ENCODE measurements around the gene ZNF443. TPM values are rescaled to one million over a fixed set of nuclear protein-coding genes. Genes with fewer than 3 reads are reported as not detected.
"Not testable (repeated sequence)": the region's sequence is repeated elsewhere in the genome, so short reads cannot be mapped to it uniquely, and the experiment has no call there.

The ZNF443 gene
- 3.5 TPM for polyA plus RNA-seq (ENCODE audit: insufficient read length)

GRCh38 chr19:12440541-12441316 is at the start of gene ZNF443:
TSS of gene ZNF443 (minus strand) at chr19:12441021. CDS start at chr19:12440914, 107 bp downstream.
- DNase-seq (ENCODE audit: low read depth) = peak; percentile 93

GRCh38 chr19:12486265-12486783 is 45.5 kb upstream of the ZNF443 start:
- DNase-seq (ENCODE audit: low read depth) = not testable (repeated sequence)

GRCh38 chr19:12485571-12485970 is 44.8 kb upstream of the ZNF443 start:
- DNase-seq (ENCODE audit: low read depth) = no peak

- no peak for DNase-seq (ENCODE audit: low read depth)
Observed at GRCh38 chr19:12485052-12485416, 44.2 kb upstream of the ZNF443 start.

- peak; percentile 84 for DNase-seq (ENCODE audit: low read depth)
Observed at GRCh38 chr19:12484371-12485051, 43.7 kb upstream of the ZNF443 start, which contains the start of gene ZNF709. TSS of gene ZNF709 (minus strand) at chr19:12484816. CDS start at chr19:12484657, 159 bp downstream.

GRCh38 chr19:12484011-12484370 is 43.2 kb upstream of the ZNF443 start:
- DNase-seq (ENCODE audit: low read depth) = no peak

GRCh38 chr19:12482509-12482886 is 41.7 kb upstream of the ZNF443 start:
- no peak for DNase-seq (ENCODE audit: low read depth)

GRCh38 chr19:12481781-12482508 is 41.1 kb upstream of the ZNF443 start:
- DNase-seq (ENCODE audit: low read depth) = no peak

- DNase-seq (ENCODE audit: low read depth) = no peak
Observed at GRCh38 chr19:12478234-12478941, 37.6 kb upstream of the ZNF443 start.

- DNase-seq (ENCODE audit: low read depth) = not testable (repeated sequence)
Observed at GRCh38 chr19:12467651-12468050, 26.8 kb upstream of the ZNF443 start.

- no peak for DNase-seq (ENCODE audit: low read depth)
Observed at GRCh38 chr19:12465211-12465610, 24.4 kb upstream of the ZNF443 start.

GRCh38 chr19:12464769-12465168 is 23.9 kb upstream of the ZNF443 start:
- DNase-seq (ENCODE audit: low read depth) = no peak

GRCh38 chr19:12464139-12464538 is 23.3 kb upstream of the ZNF443 start:
- DNase-seq (ENCODE audit: low read depth) = not testable (repeated sequence)

GRCh38 chr19:12453495-12453894 is 12.7 kb upstream of the ZNF443 start:
- no peak for DNase-seq (ENCODE audit: low read depth)

- no peak for DNase-seq (ENCODE audit: low read depth)
Observed at GRCh38 chr19:12450844-12451243, 10.0 kb upstream of the ZNF443 start.

- DNase-seq (ENCODE audit: low read depth) = no peak
Observed at GRCh38 chr19:12448808-12449207, 8.0 kb upstream of the ZNF443 start.

GRCh38 chr19:12439686-12440540 is 908 bp downstream of the ZNF443 start:
- not testable (repeated sequence) for DNase-seq (ENCODE audit: low read depth)

- not testable (repeated sequence) for DNase-seq (ENCODE audit: low read depth)
Observed at GRCh38 chr19:12430726-12431299, 10.0 kb downstream of the ZNF443 start.

- DNase-seq (ENCODE audit: low read depth) = no peak
Observed at GRCh38 chr19:12425888-12426274, 14.9 kb downstream of the ZNF443 start.

GRCh38 chr19:12425236-12425887 is 15.5 kb downstream of the ZNF443 start:
- no peak for DNase-seq (ENCODE audit: low read depth)

Measured in forelimb muscle (tissue), 1 donor.